Thoracic aorta (tissue), 2 donors: ENCODE results near the gene SMC3. TPM values are rescaled to one million over a fixed set of nuclear protein-coding genes. Genes with fewer than 3 reads are reported as not detected.

Experiments used
- ATAC-seq: fragments of 150-250 bp; one replicate; pipeline ENCODE4 v1.8.0; 2017; ENCODE audit warnings: low read depth; ENCODE audit not compliant: insufficient number of reproducible peaks, low FRiP score
- DNase-seq: peaks from one replicate; pipeline ENCODE4 v3.0.0-alpha.2; 2020; ENCODE audit warnings: low spot score
- H3K27ac ChIP-seq, 2 donors: fragments of 200-600 bp; sonication (generic); 1 replicate in 1 of 2; 2 replicates in 1 of 2; pipeline ENCODE4 v1.5.1; 2016; ENCODE audit warnings: mild to moderate bottlenecking in 2 of 2, moderate library complexity in 2 of 2
- H3K27me3 ChIP-seq: fragments of 200-600 bp; sonication (generic); replicated peaks from 2 replicates; pipeline ENCODE4 v1.6.0; 2016; ENCODE audit warnings: mild to moderate bottlenecking; ENCODE audit not compliant: insufficient read depth
- H3K36me3 ChIP-seq: fragments of 200-600 bp; sonication (generic); one replicate; pipeline ENCODE4 v1.5.1; 2016
- H3K4me1 ChIP-seq, 2 donors: fragments of 200-600 bp; sonication (generic); 1 replicate in 1 of 2; 2 replicates in 1 of 2; pipeline versions ENCODE4 v1.5.1 to v1.6.0; 2016; ENCODE audit warnings: low read depth in 2 of 2, mild to moderate bottlenecking in 1 of 2; ENCODE audit not compliant: control insufficient read depth in 1 of 2
- H3K4me3 ChIP-seq: fragments of 200-600 bp; sonication (generic); 2 replicates; pipeline ENCODE4 v1.5.1; 2016; ENCODE audit warnings: mild to moderate bottlenecking
- H3K9me3 ChIP-seq: fragments of 200-600 bp; sonication (generic); 2 replicates; pipeline ENCODE4 v1.5.1; 2016
- total RNA-seq, 2 donors: library from RNA; depleted of rRNA; stranded (reverse); fragments of >200 nt; gene quantifications; one replicate each; pipeline versions ENCODE4 v1.1.0 to v1.2.3, GENCODE V29; 2016
- TF ChIP-seq, protein P1 (sequence below): fragments of 200-600 bp; sonication (generic); IDR thresholded peaks from one replicate; pipeline ENCODE4 v1.5.1; 2019; ENCODE audit warnings: antibody characterized with exemption

SMC3 gene
- total RNA-seq, 2 donors from 2014 or later, result 19.8 to 32.7 TPM

DNA sequence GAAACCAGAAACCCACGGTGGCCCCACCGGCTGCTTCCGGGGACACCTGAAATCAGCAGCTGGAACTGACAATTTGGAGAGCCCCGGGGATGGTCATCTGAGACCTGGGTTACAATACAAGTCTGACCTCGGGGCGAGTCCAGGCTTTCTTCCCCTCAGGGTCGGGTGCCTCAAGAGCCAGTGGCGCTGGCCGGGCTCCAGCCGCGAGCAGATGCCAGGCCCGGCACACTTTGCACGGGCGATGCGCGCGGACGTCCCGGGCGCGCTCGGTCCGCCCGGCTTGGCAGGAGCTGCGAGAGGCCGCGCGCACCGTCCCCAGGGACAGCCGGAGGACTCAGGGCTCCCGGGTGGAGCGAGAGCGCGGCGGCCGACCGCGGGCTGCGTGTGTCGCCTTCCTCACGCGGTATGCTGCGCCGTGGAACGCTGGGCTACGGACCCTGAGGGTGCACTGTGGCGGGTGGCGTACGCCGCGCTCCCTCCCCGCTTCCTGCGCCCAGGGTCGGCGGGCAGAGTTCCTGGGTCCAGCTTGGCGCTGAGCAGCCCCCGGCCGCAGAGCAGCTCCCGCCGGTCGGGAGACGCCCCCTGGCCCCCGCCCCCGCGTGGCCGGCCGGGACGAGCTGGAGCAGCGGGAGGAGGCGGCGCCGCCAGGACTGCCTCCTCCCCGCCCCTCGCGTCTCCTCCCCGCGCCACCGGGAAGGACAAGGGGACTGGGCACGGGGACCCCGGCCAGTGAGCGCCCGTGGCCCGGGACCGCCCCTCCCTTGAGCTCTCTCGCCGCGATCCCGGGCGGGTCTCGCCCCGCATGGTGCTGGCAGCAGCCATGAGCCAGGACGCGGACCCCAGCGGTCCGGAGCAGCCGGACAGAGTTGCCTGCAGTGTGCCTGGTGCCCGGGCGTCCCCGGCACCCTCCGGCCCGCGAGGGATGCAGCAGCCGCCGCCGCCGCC, 76.4 kb downstream of the SMC3 start, which contains the start of gene RBM20:
Gene RBM20, plus strand, starts transcription at position 684 of the 945 bp plus-strand sequence. Its CDS starts 119 bp downstream, at position 803.
- Histone ChIP-seq H3K36me3 (no peaks in the 10 kb centered on the region), H3K4me1 (peaks cover 0 to 19% of the 10 kb centered on the region in 2 donors), H3K27ac (peak within 1 kb of the TSS; percentile 67 to 78), H3K27me3 (no peaks in the 10 kb centered on the region), H3K4me3 (peak within 1 kb of the TSS; percentile 87), H3K9me3 (no peaks in the 10 kb centered on the region)
- ATAC-seq (peak; percentile 58), DNase-seq (no peak)
- TF ChIP-seq, protein P1, sequence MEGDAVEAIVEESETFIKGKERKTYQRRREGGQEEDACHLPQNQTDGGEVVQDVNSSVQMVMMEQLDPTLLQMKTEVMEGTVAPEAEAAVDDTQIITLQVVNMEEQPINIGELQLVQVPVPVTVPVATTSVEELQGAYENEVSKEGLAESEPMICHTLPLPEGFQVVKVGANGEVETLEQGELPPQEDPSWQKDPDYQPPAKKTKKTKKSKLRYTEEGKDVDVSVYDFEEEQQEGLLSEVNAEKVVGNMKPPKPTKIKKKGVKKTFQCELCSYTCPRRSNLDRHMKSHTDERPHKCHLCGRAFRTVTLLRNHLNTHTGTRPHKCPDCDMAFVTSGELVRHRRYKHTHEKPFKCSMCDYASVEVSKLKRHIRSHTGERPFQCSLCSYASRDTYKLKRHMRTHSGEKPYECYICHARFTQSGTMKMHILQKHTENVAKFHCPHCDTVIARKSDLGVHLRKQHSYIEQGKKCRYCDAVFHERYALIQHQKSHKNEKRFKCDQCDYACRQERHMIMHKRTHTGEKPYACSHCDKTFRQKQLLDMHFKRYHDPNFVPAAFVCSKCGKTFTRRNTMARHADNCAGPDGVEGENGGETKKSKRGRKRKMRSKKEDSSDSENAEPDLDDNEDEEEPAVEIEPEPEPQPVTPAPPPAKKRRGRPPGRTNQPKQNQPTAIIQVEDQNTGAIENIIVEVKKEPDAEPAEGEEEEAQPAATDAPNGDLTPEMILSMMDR, result no peak

DNA sequence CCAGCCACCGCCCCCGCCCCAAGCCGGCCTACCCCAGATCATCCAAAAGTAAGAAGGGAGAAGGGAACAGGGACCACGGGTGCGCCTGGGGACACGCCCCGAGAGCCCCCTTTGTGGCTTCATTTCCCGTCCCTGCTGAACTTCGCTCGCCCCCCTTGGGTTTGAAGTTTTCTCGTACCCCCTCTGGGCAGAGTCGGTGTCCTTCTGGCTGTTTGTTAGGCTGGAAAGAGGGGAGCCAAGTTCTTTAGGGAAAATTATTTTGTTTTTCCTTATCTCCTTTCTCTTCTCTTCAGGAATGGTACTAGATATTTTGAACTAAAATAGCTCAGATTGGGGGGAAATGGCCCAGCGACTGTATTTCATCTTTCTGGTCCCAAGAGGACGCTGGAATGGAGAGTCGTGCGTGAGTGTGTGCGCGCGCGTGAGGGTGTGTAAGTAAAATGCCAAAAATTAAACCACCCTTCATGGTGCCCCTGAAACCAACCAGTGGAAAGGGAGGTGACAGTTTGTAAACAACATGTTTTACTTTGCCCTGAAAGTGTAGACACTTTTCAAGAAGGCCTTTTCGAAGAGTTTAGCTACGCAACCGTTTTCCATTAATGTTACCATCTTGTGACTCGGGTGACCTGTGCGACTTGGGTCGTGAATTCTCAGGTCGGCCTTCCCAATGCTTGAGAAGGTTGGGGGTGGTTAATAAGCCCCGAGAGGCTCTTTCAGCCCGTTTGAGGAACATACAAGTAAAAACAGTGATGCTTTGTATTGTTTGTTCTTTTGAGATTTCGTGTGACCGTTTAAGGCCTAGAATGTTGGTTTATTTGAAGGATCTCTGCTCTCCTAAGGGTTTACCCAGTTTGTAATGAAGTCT, 77.3 kb downstream of the SMC3 start:
- Histone ChIP-seq H3K4me3 (peak overlapping the region; percentile 87), H3K9me3 (no peaks in the 10 kb centered on the region), H3K36me3 (no peaks in the 10 kb centered on the region), H3K27me3 (no peaks in the 10 kb centered on the region), H3K4me1 (peaks cover 0 to 22% of the 10 kb centered on the region in 2 donors), H3K27ac (peak overlapping the region; percentile 67 to 78)
- TF ChIP-seq, protein P1, result no peak
- DNase-seq, result no peak
- no peak for ATAC-seq

DNA sequence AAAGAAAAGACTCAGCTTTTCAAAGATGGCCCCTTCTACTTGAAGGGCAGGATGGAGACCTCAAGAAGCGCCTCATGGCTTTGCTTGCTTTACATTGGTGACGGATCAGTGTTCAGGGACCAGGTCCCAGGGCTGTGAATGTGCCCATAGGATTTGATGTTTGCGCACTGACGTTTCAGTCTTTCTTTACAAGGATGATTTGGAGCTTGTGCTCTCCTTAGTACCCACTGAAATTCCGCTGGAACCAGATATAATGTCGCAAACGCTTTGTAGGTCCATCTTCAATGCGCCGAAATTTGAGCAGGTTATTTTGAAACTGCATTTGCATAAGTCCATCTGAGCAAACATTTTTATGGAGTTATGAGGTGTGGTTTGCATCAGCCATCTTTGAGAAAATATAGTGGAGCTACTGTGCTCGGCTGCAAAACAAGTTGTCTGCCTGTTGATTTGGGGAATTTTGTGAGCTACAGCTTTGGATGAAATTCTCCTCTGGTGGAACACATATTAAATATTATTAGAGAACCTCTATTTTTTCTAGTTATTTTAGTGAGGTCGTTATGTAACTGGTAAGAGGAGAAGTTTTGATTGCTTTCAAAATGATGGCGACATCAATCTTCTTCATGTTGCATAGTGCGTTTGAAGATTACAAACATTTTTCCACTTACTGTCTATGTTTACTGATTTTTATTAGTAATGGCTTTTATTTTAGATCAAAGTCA, 79.1 kb downstream of the SMC3 start:
- Histone ChIP-seq H3K27me3 (no peaks in the 10 kb centered on the region), H3K4me1 (peaks cover 0 to 27% of the 10 kb centered on the region in 2 donors), H3K9me3 (no peaks in the 10 kb centered on the region), H3K36me3 (no peaks in the 10 kb centered on the region), H3K27ac (no peak overlapping the region), H3K4me3 (no peak overlapping the region)
- TF ChIP-seq, protein P1, result no peak
- DNase-seq (no peak), ATAC-seq (no peak)

DNA sequence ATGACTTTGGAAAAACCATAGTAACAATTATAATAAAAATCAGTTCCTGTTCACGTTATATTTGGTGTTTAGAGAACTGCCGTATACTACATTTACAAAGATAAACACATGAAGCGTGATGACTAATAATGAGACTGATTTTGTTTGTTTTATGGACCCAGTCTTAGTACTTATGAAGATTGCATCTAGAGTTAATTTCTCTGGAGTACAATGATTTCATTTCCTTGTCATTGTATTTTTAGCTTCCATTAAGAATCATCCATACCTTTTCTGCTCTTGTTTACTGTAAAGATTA, 79.6 kb downstream of the SMC3 start:
- no peak for ATAC-seq
- Histone ChIP-seq H3K27ac (no peak overlapping the region), H3K4me3 (no peak overlapping the region), H3K36me3 (no peaks in the 10 kb centered on the region), H3K9me3 (no peaks in the 10 kb centered on the region), H3K4me1 (peaks cover 0 to 27% of the 10 kb centered on the region in 2 donors), H3K27me3 (no peaks in the 10 kb centered on the region)
- DNase-seq, result no peak
- TF ChIP-seq, protein P1, result no peak
